HPDE6-E6E7 (cell line): ENCODE results near the gene KRTAP10-6.
"Not testable (repeated sequence)": the region's sequence is repeated elsewhere in the genome, so short reads cannot be mapped to it uniquely, and the experiment has no call there.

ENCODE experiments used
- DNase-seq: peaks from one replicate; pipeline ENCODE4 v3.0.0; 2011; ENCODE audit warnings: missing footprints; ENCODE audit errors: extremely low spot score

KRTAP10-6 gene

DNA sequence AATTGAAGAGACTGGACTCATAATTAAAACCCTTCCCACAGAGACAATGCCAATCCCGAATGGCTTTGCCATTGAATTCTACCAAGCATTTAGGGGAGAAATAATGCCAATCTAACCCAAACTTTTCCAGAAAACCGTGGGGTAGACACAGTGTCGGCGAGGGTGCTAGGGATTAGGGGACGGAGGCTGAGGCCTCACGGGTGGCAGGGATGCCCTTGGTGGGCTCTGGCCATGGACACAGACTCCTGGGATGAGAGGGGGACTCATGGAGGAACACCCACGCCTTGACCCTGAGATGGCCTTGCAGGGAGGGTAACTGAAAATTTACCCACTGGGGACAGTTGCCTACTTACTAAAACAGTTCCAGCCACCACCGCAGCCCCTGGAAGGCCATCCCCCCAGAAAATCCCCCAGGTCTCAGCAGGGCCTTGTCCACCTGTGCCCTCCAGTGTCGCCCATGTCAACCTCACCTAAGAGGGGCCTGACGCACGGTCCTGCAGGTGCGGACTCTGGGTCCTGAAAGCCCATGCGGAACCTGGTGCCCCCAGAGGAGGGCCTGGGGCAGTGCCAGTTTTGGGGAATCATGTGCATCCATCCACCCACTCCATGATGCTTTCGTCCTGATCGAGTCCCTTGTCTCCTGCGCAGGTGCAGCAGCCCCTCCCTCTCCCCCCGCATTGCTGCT lies 13.8 kb downstream of the KRTAP10-6 start:
- DNase-seq: no peak

DNA sequence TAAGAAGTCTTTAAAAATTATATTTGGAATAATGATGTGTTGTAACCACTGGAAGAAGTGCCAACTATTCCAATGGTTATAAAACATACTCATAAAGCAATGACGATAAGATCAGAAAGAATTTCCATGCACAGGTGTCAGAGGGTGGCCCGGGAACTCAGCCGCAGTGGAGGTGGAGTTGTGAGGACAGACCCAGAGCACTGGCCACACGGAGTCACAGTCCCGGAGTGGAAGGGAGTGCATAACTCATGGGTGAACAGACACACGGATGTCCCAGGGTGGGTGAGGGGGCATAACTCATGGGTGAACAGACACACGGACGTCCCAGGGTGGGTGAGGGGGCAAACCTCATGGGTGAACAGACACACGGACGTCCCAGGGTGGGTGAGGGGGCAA lies 16.3 kb downstream of the KRTAP10-6 start:
- no peak for DNase-seq

DNA sequence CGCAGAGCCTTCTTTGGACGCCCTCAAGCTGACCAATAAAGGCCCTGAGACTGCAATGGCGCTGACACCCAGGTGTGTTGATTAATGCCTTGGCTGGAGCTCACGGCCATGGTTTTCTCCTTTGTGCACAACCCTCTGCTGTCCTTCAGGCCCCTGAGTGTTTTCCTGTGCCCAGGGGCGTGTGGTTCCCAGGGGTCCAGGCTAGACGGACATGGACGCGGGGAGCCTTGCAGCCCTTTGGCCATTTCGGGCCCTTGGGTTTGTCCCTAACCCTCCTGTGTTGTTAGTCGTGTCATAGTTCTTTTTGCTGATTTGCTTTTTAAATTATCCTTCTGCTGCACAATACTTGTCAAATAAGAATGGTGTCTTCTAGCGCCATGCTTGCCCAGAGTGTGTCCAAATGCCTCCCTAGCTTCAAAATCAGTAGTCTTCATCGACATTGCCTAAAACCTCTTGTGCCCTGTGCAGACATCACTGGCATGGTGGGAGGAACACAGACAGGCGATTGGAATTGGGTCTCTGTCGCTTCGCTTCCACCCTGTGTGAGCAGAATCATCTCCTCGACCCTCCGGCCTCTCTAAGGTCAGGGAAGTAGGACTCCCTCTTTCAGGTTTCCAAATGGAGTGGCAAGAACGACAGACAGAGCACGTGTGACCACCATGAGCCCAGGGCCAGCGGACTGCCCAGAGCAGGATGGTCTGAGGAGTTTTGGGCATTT lies 16.8 kb downstream of the KRTAP10-6 start:
- no peak for DNase-seq

DNA sequence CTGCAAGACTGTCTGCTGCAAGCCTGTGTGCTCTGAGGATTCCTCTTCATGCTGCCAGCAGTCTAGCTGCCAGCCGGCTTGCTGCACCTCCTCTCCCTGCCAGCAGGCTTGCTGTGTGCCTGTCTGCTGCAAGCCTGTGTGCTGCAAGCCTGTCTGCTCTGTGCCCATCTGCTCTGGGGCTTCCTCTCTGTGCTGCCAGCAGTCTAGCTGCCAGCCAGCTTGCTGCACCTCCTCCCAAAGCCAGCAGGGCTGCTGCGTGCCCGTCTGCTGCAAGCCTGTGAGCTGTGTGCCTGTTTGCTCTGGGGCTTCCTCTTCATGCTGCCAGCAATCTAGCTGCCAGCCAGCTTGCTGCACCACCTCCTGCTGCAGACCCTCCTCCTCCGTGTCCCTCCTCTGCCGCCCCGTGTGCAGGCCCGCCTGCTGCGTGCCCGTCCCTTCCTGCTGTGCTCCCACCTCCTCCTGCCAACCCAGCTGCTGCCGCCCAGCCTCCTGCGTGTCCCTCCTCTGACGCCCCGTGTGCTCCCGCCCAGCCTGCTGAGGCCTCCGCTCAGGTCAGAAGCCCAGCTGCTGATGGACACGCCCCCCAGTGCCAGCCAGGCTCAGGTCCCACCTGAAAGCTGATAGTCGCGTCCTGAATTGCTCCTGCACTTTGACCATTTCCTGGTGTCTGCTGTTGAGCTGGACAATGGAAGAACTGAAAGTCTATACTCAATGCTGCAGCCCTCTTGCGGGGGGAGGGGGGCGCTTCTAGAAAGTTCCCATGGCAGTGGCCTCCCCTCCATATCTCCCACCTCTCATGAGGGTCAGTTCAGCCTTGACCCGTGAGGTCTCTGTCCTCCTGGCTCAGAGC lies 17.6 kb downstream of the KRTAP10-6 start:
- no peak for DNase-seq

DNA sequence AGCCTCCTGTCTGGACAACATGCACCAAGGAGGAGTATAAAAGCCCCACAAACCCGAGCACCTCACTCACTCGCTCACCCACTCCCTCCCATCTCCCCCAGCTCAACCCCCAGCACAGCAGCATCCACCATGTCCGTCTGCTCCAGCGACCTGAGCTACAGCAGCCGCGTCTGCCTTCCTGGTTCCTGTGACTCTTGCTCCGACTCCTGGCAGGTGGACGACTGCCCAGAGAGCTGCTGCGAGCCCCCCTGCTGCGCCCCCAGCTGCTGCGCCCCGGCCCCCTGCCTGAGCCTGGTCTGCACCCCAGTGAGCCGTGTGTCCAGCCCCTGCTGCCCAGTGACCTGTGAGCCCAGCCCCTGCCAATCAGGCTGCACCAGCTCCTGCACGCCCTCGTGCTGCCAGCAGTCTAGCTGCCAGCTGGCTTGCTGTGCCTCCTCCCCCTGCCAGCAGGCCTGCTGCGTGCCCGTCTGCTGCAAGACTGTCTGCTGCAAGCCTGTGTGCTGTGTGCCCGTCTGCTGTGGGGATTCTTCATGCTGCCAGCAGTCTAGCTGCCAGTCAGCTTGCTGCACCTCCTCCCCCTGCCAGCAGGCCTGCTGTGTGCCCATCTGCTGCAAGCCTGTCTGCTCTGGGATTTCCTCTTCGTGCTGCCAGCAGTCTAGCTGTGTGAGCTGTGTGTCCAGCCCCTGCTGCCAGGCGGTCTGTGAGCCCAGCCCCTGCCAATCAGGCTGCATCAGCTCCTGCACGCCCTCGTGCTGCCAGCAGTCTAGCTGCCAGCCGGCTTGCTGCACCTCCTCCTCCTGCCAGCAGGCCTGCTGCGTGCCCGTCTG lies 18.5 kb downstream of the KRTAP10-6 start, which contains the start of gene KRTAP10-4:
TSS of gene KRTAP10-4 (plus strand) at position 100 of the 827 bp plus-strand sequence. CDS start at position 130, 30 bp downstream.
- not testable (repeated sequence) for DNase-seq

DNA sequence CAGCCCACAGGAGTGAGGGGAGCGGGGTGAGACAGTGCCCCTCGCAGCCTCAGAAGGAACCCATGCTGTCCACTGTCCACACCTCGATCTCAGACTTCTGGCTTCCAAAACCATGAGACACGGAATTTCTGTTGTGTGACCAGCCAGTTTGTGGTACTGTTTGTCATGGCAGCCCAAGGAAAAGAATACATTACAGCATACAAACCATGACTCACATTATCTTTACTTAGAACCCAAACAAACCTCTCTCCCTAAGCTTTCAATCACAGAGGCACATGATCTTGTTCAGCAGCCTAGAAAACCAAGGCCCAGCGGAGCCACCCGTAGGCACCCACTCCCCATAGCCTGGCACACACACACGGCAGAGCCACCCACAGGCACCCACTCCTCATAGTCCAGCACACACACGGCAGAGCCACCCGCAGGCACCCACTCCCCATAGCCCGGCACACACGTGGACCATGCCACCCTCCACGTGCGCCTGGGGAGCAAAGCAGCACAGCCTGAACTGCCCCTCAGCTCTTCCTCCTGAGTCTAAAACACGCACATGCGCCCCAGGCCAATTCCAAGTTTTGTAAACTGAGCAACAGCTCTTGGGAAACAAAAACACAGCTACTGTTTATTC lies 19.2 kb downstream of the KRTAP10-6 start:
- DNase-seq: no peak

DNA sequence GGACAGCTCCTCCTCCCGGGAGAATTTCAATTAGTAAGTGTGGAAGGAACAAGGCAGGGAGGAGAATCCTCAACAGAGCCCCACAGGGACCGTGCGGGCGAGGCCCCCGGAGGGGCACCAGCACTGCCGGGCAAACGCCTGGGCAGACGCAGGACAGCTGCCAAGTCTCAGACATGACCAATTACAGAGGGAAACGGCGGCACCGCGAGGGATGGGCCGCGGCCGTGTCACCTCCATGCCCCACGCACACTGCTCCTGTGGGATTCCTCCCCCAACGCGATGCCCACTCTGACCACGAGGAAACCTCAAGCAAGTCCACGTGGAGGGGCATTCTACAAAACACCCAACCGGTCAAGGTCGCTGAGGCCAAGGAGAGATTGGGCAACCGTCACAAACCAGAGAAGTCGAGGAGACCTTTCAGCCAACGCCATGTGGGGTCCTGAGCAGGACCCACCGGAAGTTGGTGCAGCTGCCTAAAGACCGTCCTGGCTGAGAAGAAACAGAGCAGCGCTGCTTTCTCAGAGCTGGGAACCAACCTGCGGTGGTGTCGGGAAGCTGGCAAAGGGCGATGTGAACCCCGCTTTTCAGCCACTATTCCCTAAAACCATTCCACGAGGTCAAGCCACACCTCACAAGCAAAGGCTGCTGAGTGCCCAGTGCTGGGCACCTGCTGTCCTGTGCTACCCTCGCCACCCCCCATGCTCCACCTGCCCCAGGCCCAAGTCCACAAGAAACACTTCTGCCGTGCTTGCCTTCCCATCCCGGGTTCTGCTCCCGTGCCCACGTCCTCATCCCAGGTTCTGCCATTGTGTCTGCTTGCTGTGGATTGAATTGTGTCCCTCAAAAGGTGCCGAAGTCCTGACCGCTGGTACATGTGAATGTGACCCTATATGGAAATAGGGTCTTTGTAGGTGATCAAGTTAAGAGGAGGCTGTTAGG lies 20.2 kb downstream of the KRTAP10-6 start:
- DNase-seq: no peak

DNA sequence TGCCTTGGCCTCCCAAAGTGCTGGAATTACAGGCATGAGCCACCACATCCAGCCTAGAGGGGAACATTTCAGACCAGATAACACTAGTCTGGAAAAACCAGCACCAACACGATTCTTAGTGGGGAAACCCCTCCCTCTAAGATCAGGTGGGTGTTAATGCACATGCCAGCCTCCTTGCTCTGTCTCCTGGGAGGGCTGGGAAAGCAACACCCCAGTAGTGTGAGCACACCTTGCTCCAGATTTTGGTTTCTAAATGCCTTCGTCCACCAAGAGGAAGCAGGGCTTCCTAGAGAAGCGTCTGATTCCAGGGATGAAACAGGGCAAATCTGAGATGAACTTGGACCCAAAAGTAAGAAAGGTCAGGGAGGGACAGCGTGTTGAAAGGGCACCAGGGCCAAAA lies 21.0 kb downstream of the KRTAP10-6 start:
- no peak for DNase-seq

DNA sequence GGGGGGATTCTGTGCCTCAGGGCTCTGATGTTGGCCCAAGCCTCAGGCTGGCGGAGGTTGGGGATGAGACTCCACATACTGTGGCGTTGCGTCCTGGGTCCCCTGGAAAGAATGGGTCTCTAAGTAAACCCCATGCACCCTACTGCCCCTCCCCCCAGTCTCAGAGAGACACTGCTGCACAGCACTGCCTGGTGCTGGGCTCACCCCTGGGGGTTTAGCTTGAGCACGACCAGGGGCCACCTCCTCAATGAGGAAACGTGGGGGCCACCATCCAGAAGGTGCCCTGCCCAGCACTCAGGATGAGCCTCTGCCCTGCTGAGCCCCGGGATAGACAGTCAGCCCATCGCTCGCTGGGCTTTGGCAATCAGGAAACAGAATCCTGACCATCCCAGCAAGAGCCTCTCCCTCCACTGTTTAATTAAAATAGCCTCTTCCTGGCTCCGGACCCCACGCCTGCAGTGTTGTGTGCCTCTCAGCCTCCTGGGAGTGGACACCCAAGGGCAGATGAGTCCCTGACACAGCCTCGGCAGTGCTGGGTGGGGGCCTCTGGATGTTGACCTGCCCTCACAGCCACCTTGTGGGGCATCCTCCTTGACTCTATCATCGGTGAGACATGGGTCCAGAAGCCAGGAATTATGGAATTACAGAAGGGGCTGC lies 22.3 kb downstream of the KRTAP10-6 start:
- DNase-seq: no peak

DNA sequence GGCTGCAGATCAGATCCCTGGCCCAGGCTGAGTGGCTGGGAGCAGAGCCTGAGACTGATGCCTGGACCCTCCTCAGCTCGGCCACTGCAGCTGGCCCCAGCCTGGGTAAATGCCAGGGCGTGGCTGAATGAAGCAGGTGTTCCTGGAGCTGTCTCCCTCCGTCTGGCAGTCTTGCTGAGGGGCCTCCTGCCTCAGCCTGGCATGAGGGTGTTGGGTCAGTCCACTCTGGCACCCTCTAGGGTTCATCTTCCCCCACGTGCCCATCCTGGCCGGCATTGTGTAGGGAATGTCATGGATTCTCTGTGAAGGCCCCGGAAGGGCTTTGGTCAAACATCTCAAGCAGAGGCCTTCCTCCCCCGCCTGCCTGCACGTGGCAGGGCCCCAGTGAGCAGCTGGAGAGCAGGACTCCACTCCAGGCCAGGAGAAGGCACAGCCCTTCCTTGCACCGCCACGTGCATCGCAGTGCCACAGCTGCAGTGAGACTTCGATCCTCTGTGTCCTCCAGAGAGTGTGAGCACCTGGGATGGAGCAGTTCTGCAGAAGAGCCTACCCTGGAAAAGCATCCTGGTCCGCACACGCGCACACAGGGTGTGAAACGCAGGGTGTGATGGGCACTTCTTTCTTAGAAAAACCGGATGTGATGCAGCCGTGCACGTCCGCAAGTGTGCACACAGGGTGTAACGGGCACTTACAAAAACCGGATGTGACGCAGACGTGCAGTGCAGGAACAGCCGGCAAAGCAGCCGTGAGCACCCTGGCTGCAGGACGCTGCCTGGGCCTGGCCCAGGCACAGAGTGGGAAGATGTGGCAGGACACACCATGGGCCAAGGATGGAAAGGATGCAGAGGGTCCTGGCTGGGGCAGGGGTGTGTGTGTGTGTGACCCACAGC lies 23.4 kb downstream of the KRTAP10-6 start:
- DNase-seq: no peak

DNA sequence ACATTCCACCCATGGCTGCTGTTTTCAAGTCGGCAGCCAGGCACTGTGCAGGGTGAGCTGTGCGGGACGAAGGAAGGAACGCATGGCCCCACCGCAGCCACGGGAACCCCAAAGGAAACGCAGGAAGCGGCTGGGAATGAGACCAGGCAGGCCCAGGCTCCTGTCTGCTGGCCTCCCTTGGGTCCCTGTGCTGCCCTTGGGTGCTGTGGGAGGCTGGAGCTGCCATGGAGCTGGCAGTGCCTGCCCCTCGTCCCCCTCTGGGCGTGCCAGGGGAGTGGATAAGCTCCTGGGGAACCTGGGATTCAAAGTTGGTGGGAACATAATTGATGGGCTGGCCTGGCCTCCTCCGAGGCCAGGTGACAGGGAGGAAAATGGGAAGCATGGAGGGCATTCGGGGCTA lies 24.0 kb downstream of the KRTAP10-6 start:
- no peak for DNase-seq

DNA sequence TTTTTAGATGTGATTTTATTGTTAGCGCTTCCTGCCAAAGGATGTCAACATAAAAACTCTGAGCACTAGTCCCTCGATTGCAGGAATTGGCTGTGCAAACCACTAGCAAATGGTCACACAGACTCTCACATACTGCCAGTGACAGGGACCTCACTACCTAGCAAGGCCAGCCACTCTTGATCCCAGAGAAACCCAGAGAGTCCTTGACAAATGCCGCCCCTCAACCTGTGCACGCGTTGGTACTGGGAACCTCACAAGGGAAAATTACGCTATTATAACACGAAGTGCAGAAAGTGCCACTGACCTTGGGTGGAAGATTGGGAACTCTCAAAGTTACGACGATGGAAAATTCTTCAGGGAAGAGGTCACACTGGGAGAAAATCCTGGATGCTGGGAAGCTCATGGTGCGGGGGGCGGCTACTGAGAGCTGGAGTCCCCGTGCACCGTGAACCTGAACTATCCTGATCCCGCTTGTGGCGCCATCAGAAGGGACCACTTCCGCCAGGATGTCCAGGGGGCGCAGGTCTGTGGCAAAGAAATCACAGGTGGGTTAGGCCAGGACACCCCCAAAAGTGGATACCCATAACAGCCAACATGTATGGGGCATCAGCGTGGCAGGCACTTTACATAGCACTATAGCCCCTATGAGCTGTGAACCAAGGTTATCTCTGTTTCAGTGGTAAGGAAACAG lies 24.7 kb downstream of the KRTAP10-6 start:
- no peak for DNase-seq

DNA sequence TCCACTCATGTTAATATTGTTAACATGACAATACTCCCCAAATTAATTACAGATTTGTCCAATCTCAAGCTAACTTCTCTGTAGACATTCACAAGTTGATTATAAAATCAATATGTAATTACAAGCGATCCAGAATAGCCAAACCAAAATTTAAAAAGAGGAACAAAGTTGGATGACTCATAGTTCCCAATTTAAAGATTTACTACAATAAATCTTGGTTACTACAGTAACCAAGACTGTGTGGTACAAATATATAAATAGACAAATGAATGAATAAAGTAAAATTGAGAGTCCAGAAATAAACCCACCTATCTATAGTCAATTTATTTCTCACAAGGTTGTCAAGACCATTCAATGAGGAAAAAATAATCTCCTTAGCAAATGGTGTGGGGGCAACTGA lies 25.9 kb downstream of the KRTAP10-6 start:
- no peak for DNase-seq

DNA sequence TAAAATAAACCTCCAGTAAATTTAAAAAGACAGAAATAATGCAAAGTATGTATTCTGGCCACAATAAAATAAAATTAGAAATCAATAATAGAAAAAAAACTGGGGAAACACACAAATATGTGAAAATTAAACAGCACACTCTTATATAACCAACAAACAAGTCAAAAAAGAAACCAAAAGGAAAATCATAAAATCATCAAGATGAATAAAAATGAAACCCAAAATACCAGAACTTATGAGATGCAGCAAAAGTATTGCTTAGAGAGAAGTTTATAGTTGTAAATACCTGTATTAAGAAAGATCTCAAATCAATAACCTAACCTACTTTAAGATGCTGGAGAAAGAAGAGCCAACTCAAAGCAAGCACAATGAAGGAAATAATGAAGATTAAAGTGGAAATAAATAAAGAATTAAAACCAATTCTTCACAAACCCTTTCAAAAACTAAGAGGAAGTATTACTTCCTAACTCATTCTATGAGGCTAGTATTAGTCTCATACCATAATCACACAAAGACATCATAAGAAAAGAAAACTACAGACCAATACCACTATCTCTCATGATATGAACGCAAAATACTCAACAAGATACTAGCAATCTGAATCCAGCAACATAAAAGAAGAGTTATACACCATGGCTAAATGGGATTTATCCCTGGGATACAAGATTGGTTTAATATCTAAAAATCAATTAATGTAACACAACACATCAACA lies 27.3 kb downstream of the KRTAP10-6 start:
- DNase-seq: no peak

DNA sequence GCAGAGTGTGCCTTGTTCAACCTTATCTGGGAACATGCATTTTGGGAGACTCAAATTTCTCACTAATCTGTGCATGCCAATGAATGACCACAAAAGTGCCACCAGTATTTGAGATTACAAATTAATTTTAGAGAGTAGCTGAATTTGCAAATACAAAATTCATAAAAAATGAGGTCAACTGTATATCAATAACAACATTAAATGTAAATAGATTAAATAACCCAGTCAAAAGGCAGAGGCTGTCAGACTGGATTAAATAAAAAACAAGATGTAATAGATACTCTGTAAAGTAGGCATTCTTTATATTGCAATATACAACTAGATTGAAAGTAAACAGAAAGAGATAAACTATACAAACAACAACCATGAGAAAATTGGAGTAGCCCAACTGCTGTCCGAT lies 28.2 kb downstream of the KRTAP10-6 start:
- no peak for DNase-seq

DNA sequence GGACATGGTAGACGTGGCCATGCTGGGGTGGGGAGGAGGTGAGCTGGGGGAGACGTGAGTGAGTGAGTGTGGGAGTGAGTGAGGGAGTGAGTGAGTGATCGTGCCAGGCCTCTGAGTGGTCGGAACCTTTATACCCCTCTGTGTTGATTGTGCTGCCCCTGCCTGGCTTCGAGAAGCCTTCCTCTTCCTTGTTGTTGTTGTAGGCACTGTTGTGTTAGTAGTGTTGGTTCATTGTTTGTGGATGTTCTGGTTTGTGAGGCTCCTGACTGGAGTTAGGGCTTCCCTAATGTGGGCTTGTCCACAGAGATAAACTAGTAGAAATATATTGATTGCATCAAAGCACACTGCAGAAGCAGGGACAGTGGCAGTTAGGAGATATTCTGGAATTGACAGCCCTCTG lies 33.6 kb downstream of the KRTAP10-6 start, which contains the start of gene KRTAP10-3:
TSS of gene KRTAP10-3 (minus strand) at position 101 of the 400 bp plus-strand sequence. CDS start at position 21, 80 bp downstream.
- no peak for DNase-seq

DNA sequence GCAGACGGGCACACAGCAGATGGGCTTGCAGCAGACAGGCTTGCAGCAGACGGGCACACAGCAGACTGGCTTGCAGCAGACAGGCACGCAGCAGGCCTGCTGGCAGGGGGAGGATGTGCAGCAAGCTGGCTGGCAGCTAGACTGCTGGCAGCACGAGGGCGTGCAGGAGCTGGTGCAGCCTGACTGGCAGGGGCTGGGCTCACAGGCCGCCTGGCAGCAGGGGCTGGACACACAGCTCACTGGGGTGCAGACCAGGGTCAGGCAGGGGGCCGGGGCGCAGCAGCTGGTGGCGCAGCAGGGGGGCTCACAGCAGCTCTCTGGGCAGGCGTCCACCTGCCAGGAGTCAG lies 34.0 kb downstream of the KRTAP10-6 start:
- not testable (repeated sequence) for DNase-seq
